ENCODE measurements around the gene SAP30BP.

- no peak for TF ChIP-seq POLR2A (IDR thresholded peaks at IDR 0.05; ENCODE audit: control extremely low read depth in 1 of 2, low read depth in 2 of 2, low read length in 2 of 2)
- TF ChIP-seq ZNF274 (IDR thresholded peaks at IDR 0.05; ENCODE audit: borderline replicate concordance, extremely low read depth, low read length): no peak
- TF ChIP-seq, protein P1, sequence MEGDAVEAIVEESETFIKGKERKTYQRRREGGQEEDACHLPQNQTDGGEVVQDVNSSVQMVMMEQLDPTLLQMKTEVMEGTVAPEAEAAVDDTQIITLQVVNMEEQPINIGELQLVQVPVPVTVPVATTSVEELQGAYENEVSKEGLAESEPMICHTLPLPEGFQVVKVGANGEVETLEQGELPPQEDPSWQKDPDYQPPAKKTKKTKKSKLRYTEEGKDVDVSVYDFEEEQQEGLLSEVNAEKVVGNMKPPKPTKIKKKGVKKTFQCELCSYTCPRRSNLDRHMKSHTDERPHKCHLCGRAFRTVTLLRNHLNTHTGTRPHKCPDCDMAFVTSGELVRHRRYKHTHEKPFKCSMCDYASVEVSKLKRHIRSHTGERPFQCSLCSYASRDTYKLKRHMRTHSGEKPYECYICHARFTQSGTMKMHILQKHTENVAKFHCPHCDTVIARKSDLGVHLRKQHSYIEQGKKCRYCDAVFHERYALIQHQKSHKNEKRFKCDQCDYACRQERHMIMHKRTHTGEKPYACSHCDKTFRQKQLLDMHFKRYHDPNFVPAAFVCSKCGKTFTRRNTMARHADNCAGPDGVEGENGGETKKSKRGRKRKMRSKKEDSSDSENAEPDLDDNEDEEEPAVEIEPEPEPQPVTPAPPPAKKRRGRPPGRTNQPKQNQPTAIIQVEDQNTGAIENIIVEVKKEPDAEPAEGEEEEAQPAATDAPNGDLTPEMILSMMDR (IDR thresholded peaks at IDR 0.05; ENCODE audit: control extremely low read depth in 1 of 3, insufficient read depth in 1 of 3, low read depth in 1 of 3, low read length in 3 of 3): peak in 2 of 3 experiments; percentile 9 to 26; a peak in 2 of 4 replicates
- no peak for TF ChIP-seq CREB1 (IDR thresholded peaks at IDR 0.05)
- TF ChIP-seq EZH2 (IDR thresholded peaks at IDR 0.05; ENCODE audit: low read depth, low read length, severe bottlenecking): no peak
- TF ChIP-seq ASH2L (IDR thresholded peaks at IDR 0.05; ENCODE audit: low read length): no peak
- TF ChIP-seq, protein P2, sequence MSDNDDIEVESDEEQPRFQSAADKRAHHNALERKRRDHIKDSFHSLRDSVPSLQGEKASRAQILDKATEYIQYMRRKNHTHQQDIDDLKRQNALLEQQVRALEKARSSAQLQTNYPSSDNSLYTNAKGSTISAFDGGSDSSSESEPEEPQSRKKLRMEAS (IDR thresholded peaks at IDR 0.05): peak; percentile 74
- TF ChIP-seq TAF1 (IDR thresholded peaks at IDR 0.05; ENCODE audit: low read depth, low read length): 0 out of 2 replicates have a peak, but pooled peaks have one; percentile 17
- peak; percentile 21; the same call in 1 of the 2 replicates for TF ChIP-seq POLR2AphosphoS5 (IDR thresholded peaks at IDR 0.05; ENCODE audit: low read depth, low read length)
- TF ChIP-seq EP300 (IDR thresholded peaks at IDR 0.05; ENCODE audit: borderline replicate concordance in 1 of 2, low read depth in 2 of 2, low read length in 2 of 2): no peak
Observed at GRCh38 chr17:75693500-75694481, 26.7 kb downstream of the SAP30BP start.

All from H1 (cell line).